ENCODE measurements around the gene AMPD2. TPM values are rescaled to one million over a fixed set of nuclear protein-coding genes. Genes with fewer than 3 reads are reported as not detected.

Gene AMPD2
- total and polyA plus RNA-seq, 9 of the 15 experiments (the other 6 are each of a cell fraction or from before 2014, with no cell fraction given): 2.0 to 77.7 (median 28.2) TPM

DNA sequence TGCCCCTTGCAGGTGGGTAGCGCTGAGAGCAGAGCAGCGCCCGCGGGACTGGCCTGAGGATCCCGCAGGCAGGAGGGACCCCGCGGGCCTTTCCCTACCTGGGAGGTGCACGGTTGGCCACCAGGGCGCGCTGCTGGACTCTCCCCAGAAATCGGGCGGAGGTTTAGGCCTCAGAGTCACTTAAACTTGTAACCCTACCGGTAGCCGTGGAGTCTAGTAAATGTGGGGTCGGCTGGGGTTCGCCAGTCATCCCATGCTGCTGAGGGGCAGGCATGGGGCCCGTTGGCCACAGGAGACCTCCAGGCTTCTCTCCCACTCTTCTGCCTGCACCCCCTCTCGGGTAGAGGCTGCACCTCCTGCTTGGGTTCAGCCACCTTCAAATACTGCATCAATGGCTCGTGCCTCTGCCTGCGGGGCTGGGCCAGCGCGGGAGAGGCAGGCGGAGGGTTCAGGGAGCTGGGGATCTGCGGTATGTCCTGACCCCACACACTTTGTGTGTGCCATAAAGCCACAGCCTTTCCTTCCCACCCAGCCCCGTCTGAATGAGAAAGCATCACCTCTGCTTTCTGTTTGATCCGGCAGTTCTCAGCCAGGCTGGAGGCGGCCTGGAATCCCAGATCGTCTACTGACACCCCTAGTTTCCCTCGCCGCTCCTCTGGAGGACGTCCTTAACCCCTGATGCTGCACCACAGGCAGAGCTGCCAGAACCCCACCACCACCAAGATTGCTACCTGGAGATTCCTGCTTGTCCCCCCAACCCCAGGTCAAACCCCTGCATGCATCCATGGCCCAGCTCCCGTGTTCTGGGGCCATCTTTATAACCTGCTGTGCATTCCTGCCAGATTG, 24.0 kb downstream of the AMPD2 start (continued):
- TF ChIP-seq ZKSCAN8 (CRISPR knock-in tag; IDR thresholded peaks at IDR 0.05): no peak
- no peak for TF ChIP-seq GTF3C2 (IDR thresholded peaks at IDR 0.05; ENCODE audit: borderline replicate concordance, extremely low read depth, insufficient read length)
- no peak for TF ChIP-seq ETV1 (tag; conservative IDR thresholded peaks at IDR 0.05; ENCODE audit: low read depth)
- TF ChIP-seq ID3 (CRISPR knock-in tag; IDR thresholded peaks at IDR 0.05): no peak
- no peak for TF ChIP-seq ID3 (tag; IDR thresholded peaks at IDR 0.05)
- TF ChIP-seq RB1 (IDR thresholded peaks at IDR 0.05; ENCODE audit: low read depth): peak; percentile 68
- 0 out of 2 replicates have a peak, but pooled peaks have one; percentile 30 for TF ChIP-seq MYC (IDR thresholded peaks at IDR 0.05; ENCODE audit: low read depth, low read length)
- no peak for TF ChIP-seq MYC (CRISPR knock-in tag; IDR thresholded peaks at IDR 0.05; ENCODE audit: borderline replicate concordance, low read depth)
- TF ChIP-seq NCOA1 (IDR thresholded peaks at IDR 0.05; ENCODE audit: low read depth): no peak
- peak; percentile 81 for TF ChIP-seq ZFX (CRISPR knock-in tag; IDR thresholded peaks at IDR 0.05)
- no peak for TF ChIP-seq MEIS2 (IDR thresholded peaks at IDR 0.05; ENCODE audit: partially characterized antibody)
- TF ChIP-seq ZNF583 (CRISPR knock-in tag; IDR thresholded peaks at IDR 0.05): no peak
- TF ChIP-seq, protein P1, sequence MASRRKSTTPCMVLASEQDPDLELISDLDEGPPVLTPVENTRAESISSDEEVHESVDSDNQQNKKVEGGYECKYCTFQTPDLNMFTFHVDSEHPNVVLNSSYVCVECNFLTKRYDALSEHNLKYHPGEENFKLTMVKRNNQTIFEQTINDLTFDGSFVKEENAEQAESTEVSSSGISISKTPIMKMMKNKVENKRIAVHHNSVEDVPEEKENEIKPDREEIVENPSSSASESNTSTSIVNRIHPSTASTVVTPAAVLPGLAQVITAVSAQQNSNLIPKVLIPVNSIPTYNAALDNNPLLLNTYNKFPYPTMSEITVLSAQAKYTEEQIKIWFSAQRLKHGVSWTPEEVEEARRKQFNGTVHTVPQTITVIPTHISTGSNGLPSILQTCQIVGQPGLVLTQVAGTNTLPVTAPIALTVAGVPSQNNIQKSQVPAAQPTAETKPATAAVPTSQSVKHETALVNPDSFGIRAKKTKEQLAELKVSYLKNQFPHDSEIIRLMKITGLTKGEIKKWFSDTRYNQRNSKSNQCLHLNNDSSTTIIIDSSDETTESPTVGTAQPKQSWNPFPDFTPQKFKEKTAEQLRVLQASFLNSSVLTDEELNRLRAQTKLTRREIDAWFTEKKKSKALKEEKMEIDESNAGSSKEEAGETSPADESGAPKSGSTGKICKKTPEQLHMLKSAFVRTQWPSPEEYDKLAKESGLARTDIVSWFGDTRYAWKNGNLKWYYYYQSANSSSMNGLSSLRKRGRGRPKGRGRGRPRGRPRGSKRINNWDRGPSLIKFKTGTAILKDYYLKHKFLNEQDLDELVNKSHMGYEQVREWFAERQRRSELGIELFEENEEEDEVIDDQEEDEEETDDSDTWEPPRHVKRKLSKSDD (conservative IDR thresholded peaks at IDR 0.05; ENCODE audit: low read length): peak; percentile 32; the same call in 1 of the 2 replicates
